OCI-LY7 (cell line): Measurements from ENCODE around the gene NXPH1.

Source experiments
- CTCF ChIP-seq: fragments of 200-600 bp; sonication (generic); conservative IDR thresholded peaks from 2 replicates; pipeline ENCODE4 v1.5.1; 2014; ENCODE audit warnings: mild to moderate bottlenecking, antibody characterized with exemption, low read length, moderate library complexity, mixed read lengths
- EZH2phosphoT487 ChIP-seq: fragments of 200-600 bp; sonication (generic); IDR thresholded peaks from 2 replicates; pipeline ENCODE4 v1.6.1; 2018; ENCODE audit warnings: low read depth, borderline replicate concordance, mild to moderate bottlenecking, mixed run types, antibody characterized with exemption, low read length, moderate library complexity, mixed read lengths

DNA sequence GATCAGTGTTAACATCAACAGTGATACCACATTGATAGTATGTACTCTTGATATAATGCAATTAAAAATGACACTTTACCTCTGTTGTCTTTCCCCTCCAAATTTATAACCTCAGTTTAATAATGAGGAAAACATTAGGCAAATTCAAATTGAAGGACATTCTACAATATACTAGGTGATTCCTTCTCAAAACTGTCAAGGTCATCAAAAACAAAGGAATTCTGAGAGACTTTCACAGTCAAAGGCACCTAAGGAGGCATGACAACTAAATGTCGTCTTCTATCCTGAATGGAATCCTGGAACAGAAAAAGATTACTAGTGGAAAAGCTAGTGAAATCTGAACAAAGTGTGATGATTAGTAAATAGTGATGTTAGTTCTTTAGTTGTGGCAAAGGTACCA is 22.3 kb upstream of the NXPH1 start:
- TF ChIP-seq CTCF (no peak), EZH2phosphoT487 (no peak)
